ENCODE data around the gene CEP89.
"Not testable (repeated sequence)": the region's sequence is repeated elsewhere in the genome, so short reads cannot be mapped to it uniquely, and the experiment has no call there.

Gene CEP89

GRCh38 chr19:32869966-32870573, 101.7 kb downstream of the CEP89 start:
- peak; percentile 37 for DNase-seq (ENCODE audit: low spot score)

DNA sequence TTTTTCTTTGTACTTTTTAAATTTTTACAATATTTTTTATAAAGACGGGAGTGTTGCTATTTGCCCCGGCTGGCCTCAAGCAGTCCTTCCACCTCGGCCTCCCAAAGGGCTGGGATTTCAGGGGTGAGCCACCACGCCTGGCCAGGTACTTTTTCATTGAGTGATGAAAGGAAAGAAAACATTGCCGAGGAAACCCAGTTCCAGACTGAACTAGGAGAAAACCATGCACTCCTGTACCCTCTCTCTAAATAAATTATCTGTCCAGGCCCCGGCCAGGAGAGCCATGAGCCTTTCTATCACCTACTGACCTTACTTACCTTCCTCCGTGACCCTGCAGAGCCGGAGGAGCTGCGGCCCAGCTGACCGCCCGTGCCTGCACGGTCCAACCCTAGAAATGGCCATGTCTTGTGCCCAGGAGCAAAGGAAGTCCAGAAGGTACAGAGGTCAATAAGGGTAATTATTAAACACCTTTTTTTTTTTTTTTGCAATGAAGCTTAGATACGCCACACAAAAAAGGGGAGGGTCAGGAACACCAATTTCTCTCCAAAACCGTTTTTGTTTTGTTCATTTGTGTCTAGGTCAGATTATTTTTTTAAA, 102.3 kb downstream of the CEP89 start, which contains the start of gene SLC7A9:
Gene SLC7A9, minus strand, starts transcription at position 399 of the 597 bp plus-strand sequence. CDS start 1,233 bp downstream, outside the sequence.
- DNase-seq (ENCODE audit: low spot score) = no peak

GRCh38 chr19:32868206-32868950, 103.4 kb downstream of the CEP89 start:
- DNase-seq (ENCODE audit: low spot score) = no peak

DNA sequence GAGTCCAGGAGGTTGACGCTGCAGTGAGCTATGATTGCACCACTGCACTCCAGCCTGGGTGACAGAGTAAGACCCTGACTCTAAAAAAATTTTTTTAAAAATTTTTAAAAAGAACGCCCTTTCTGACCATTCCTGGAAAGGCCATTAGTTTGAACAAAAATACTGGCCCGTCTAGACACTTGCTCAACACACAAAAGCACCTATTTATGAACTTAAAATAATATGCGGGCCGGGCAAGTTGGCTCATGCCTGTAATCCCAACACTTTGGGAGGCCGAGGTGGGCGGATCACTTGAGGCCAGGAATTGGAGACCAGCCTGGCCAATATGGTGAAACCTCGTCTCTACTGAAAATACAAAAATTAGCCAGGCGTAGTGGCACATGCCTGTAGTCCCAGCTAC, 104.3 kb downstream of the CEP89 start:
- not testable (repeated sequence) for DNase-seq (ENCODE audit: low spot score)

DNA sequence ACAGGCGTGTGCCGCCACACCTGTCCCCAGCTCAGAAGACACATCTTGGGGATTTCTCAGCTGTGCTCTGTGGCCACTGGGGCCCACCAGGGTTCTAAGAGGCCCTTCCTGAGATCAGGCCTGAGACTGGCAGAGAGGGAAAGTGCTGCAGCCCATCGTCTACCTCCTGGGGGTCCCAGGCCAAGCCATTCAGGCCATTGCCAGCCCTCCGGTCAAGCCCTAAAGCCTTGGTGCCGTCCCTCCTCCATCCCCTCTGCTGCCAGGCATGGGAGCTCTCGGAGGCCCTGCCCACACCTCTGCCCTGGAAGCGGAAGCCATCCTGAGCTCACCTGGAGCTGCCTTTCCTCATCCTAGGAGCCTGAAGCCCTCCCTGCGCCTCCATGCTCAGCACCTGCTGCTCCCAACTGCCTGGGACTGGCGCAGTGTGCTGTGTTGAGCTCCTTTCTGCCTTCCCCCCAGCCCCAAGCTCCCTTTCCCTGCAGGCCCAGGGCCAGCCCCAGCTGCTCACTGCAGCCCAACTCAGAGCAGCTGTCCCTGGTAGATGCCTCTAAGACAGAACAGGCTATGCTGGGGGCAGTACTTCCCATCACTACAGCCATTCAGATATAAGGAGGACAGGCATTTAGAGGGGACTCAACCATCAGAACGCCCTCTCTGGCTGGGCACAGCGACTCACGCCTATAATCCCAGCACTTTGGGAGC, 105.0 kb downstream of the CEP89 start:
- no peak for DNase-seq (ENCODE audit: low spot score)

DNA sequence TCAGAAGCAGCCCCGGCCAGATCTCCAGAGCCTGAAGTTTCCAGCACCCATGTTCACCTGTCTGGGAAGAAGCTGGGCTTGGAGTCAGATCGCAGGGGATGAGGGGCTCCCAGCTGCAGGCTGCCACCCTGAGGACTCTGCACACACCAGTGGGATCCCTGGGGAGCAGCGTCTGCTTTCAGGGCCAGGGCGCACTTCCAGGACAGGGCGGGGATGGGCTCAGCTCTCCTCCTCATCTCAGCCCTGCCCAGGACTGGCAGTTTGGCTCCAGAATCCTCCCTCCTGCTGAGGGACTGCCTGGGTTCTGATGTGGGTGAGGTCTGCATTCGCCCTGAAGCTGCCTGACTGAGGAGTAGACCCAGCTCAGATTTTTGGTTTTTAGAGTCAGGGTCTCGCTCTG, 105.7 kb downstream of the CEP89 start:
- no peak for DNase-seq (ENCODE audit: low spot score)

GRCh38 chr19:32865326-32865725, 106.4 kb downstream of the CEP89 start:
- DNase-seq (ENCODE audit: low spot score) = no peak

DNA sequence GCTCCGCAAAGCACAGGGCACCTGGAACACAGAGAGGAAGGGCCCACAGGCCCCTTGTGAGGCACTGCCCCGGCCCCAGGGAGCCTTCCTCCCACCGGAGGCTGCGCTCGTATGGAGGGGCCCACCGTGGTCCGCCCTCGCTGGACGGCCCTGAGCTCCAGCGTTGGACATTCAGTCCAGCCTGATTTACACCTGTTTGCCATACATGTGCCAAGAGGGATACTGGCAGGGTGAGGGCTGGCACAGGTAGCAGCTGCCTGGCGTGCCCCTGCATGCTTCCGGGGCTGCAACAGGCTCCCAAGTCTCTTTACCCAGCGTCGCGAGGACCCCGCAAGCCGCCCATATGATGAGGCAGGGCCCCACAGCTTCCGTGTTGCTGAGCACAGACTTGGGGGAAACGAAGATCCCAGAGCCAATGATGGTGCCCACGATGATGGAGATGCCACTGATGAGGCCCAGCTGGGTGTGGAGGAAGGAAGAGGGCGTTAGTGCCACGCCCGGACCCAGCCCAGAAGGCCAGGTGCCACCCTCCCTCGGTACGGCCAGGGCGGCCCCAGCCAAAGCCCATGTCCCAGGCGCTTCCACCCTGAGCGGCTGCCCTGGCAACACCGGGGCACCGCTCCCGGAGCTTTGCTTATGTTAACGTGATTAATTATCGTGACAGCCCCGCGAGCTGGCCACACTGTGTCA, 107.3 kb downstream of the CEP89 start:
- no peak for DNase-seq (ENCODE audit: low spot score)

- DNase-seq (ENCODE audit: low spot score) = no peak
Measured at GRCh38 chr19:32863841-32864240, 107.9 kb downstream of the CEP89 start.

DNA sequence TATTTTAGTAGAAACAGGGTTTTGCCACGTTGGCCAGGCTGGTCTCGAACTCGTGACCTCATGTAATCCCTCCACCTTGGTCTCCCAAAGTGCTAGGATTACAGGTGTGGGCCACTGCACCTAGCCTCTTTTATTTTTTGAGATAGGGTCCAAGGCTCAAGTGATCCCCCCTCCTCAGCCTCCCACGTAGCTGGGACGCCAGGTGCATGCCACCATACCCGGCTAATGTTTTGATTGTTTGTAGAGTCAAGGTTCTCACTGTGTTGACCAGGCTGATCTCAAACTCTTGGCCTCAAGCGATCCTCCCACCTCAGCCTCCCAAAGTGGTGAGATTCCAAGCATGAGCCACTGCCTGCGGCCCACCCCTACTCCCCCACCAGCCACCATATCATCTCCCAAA, 108.5 kb downstream of the CEP89 start:
- no peak for DNase-seq (ENCODE audit: low spot score)

- no peak for DNase-seq (ENCODE audit: low spot score)
Measured at GRCh38 chr19:32862741-32863140, 109.0 kb downstream of the CEP89 start.

GRCh38 chr19:32862173-32862572, 109.6 kb downstream of the CEP89 start:
- DNase-seq (ENCODE audit: low spot score) = no peak

DNA sequence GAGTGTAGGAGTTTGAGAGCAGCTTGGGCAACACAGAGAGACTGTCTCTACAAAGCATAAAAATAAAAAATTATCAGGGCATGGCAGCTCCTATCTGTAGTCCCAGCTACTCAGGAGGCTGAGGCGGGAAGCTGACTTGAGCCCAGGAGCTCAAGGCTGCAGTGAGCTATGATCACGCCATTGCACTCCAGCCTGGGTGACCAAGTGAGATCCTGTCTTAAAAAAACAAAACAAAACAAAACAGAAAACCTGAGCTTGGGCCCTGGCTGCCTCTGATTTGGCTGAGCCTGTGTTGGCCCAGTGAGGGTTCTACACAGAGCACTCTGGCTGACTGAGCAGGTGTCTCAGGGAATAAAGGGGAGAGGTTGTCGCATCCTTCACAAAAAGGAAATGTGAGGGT, 110.2 kb downstream of the CEP89 start:
- DNase-seq (ENCODE audit: low spot score) = no peak

DNA sequence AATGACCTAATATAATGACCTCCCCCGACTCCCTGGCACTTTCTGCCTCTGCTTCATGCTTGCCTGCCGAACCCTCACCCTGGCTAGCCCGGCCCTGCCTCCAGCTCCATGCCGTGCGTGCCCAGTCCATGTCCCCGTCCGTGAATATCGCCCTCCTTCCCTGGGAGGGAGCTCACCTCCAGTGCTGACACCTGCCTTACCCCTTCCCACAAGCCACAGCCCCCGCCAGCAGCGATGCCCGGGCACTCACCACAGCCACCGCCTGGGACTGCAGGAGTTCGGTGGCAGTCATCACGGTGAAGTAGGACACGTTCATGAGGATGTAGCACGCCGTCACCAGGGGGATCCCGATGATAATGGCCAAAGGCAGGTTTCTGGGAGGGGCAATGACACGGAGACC, 112.2 kb downstream of the CEP89 start:
- DNase-seq (ENCODE audit: low spot score) = no peak

GRCh38 chr19:32858559-32858958, 113.2 kb downstream of the CEP89 start:
- DNase-seq (ENCODE audit: low spot score) = no peak

- DNase-seq (ENCODE audit: low spot score) = no peak
Measured at GRCh38 chr19:32858155-32858554, 113.6 kb downstream of the CEP89 start.

DNA sequence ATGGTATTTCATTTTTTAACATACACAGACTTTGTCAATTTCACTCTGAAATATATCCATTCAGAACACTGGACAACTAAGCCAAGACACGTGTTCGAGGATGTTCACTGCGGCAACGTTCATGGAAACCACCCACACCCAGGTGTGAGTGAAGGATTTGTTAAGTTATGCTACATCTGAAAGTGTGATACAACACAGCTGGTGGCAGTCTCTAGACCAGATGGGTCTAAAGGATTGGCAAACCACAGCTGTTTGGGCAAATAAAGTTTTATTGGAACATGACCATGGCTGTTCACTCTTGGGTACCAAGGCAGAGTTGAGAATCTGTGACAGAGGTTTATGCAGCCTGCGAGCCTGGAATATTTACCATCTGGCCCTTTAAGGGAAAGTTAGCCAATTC, 114.2 kb downstream of the CEP89 start:
- DNase-seq (ENCODE audit: low spot score) = no peak

DNA sequence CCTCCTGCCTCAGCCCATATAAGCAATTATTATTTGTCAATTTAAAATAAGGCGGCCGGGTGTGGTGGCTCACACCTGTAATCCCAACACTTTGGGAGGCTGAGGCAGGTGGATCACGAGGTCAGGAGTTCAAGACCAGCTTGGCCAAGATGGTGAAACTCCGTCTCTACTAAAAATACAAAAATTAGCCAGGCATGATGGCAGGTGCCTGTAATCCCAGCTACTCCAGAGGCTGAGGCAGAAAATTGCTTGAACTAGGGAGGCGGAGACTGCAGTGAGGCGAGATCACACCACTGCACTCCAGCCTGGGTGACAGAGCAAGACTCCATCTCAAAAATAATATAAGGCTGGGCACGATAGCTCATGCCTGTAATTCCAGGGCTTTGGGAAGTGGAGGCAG, 114.9 kb downstream of the CEP89 start:
- DNase-seq (ENCODE audit: low spot score) = not testable (repeated sequence)

GRCh38 chr19:32852216-32852615, 119.5 kb downstream of the CEP89 start:
- DNase-seq (ENCODE audit: low spot score) = no peak

- DNase-seq (ENCODE audit: low spot score) = not testable (repeated sequence)
Measured at GRCh38 chr19:32848035-32848434, 123.7 kb downstream of the CEP89 start.

DNA sequence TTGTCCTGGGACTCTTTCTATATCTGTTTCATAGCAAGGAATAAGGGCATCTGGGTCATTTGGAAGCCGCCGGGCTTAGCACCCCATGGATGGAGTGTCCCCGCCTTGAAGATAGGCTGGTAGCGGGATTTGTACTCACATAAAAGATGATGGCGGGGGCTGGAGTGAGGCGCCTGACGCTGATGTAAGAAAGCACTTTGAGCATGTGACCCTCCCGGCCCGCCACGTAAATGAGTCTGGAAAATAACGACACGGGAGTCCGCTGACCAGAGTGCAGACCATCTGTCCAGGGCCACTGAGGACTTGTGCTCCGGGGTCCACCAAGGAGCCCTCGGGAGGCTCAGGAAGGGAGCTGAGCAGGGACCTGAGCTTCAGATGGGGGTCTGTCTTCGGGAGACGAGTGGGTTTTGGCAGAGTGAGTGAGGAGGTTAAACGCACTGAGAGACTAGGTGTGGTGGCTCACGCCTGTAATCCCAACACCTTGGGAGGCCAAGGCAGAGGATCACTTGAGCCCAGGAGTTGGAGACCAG, 128.0 kb downstream of the CEP89 start:
- DNase-seq (ENCODE audit: low spot score) = no peak

DNA sequence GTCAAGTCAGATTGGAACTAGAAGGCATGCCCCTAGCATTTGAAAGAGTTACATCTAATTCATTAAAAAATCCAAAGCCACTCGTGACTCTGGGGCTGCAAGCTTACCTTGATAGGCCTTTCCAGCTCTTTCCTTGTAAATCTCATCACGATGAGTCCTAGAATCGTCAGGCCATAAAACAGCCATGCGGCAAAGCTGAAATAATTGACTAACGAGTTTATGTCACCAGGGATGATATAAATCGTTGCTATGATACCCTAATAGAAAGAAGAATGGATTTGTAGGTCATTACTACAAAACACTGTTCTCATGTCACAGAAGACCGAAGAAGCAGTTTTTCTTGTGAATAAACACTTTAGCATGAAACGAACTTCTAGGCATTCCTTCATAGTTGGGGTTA, 129.7 kb downstream of the CEP89 start:
- no peak for DNase-seq (ENCODE audit: low spot score)
